Measurements from ENCODE around the gene ISYNA1. TPM values are rescaled to one million over a fixed set of nuclear protein-coding genes. Genes with fewer than 3 reads are reported as not detected.

ISYNA1 gene
- total and polyA plus RNA-seq, 2 of the 8 experiments (the other 6 are each of a cell fraction or from before 2014, with no cell fraction given): 207 to 264 TPM

DNA sequence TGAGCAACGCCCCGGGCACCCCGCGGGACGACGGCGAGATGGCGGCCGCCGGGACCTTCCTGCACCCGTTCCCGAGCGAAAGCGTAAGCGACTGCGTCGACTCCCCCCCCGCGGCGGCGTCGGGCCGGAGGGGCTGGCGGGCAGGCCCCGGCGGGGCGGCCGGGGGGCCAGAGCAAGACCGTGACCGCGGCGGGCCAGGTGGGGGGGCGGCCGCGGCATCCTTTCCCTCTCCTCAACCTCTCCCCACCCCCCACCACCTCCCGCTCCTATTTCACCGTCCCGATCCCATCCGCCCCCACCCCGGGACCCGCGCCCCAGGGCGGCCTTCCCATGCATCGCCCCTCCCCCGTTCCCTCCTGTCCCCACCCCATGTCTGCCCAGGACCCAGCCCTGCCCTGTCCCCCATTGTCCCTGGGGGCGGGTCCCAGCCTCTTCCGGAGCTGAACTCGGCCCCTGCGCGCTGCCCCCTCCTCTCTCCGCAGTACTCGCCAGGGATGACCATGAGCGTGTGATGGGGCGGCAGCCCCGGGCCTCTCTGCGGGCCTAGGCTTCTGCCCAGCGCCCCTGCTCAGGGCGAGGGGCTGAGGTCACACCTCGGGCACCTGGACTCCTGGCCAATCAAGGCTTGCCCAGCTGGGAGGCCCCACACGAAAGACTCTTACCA, 4.1 kb downstream of the ISYNA1 start:
- H3K79me1 ChIP-seq (ENCODE audit: low read depth, low read length): no peaks in the 10 kb centered on the region; the same call in 1 of the 2 replicates
- POLR2A ChIA-PET (ENCODE audit: partially characterized antibody): interaction anchor here (1.2 to 6.7 kb wide), 6 partner anchors 9 to 86 kb away, joined by 3 to 65 read pairs (median 7); partner anchors contain the start of gene SSBP4
- WGBS, 2 experiments (ENCODE audit: extremely low coverage in 1 of 2, insufficient coverage in 1 of 2, insufficient read length in 1 of 2, insufficient replicate concordance in 2 of 2, low coverage in 1 of 2, low lambda C conversion rate in 2 of 2, missing lambda C conversion rate in 1 of 2): 3% methylated on average over 15 of the region's 60 CpGs; no CpG with 5 or more reads in 1 of the 2 experiments
- H3K4me3 ChIP-seq (ENCODE audit: extremely low read depth in 1 of 4, insufficient read depth in 2 of 4, low read depth in 3 of 4, low read length in 4 of 4): peak overlapping the region; percentile 8 to 56 (median 38); a peak in 6 of 8 replicates
- peaks cover 2 to 13% (median 7%) of the 10 kb centered on the region in 4 experiments; a peak in 4 of 8 replicates for H3K36me3 ChIP-seq (ENCODE audit: control insufficient read depth in 2 of 4, insufficient read depth in 4 of 4, low read length in 3 of 4)
- CTCF ChIA-PET (ENCODE audit: partially characterized antibody): interaction anchor here (0.7 to 2.2 kb wide), 3 partner anchors 12 to 17 kb away, joined by 3 to 6 read pairs (median 3); partner anchors contain the start of gene SSBP4
- H3K23me2 ChIP-seq (ENCODE audit: low read depth, low read length): peaks cover 18% of the 10 kb centered on the region; the same call in 1 of the 2 replicates
- peaks cover 0 to 14% of the 10 kb centered on the region in 2 experiments for H4K20me1 ChIP-seq (replicated peaks in 1 of 2; ENCODE audit: control insufficient read depth in 1 of 2, insufficient read depth in 2 of 2, low read length in 2 of 2)
- H3K14ac ChIP-seq (ENCODE audit: insufficient read length): no peak overlapping the region
- H2BK15ac ChIP-seq (ENCODE audit: low read length): no peak overlapping the region
- H3K56ac ChIP-seq (replicated peaks; ENCODE audit: insufficient read length, low read depth, low read length): no peak overlapping the region
- DNase-seq (ENCODE audit: low read depth in 1 of 2, low spot score in 2 of 2) (peak in 1 of 2 experiments; percentile 82), FAIRE-seq (no peak)
- H2BK5ac ChIP-seq (ENCODE audit: low read depth, low read length): no peak overlapping the region; the same call in 1 of the 2 replicates
- H3K4me2 ChIP-seq (ENCODE audit: insufficient read depth in 1 of 2, low read depth in 2 of 2, low read length in 2 of 2): peak overlapping the region; percentile 51 to 57
- no peak overlapping the region for H3K23ac ChIP-seq (ENCODE audit: insufficient read length)
- H3K9ac ChIP-seq (replicated peaks in 1 of 4; ENCODE audit: extremely low read depth in 1 of 4, low read depth in 3 of 4, low read length in 3 of 4): no peak overlapping the region; a peak in 2 of 7 replicates
- no peaks in the 10 kb centered on the region; a peak in 1 of 7 replicates for H3K27me3 ChIP-seq (replicated peaks in 1 of 4; ENCODE audit: control insufficient read depth in 3 of 4, extremely low read depth in 1 of 4, insufficient read depth in 3 of 4, low read length in 3 of 4)
- peak overlapping the region; percentile 45 for H4K8ac ChIP-seq (ENCODE audit: extremely low read depth, insufficient read depth, low read length)
- TF ChIP-seq RAD21 (IDR thresholded peaks at IDR 0.05 in 1 of 2, conservative IDR thresholded peaks at IDR 0.05 in 1 of 2; ENCODE audit: low read depth in 2 of 2, low read length in 2 of 2): no peak
- peak in 1 of 2 experiments; percentile 59; a peak in 1 of 3 replicates for TF ChIP-seq POLR2A (IDR thresholded peaks at IDR 0.05; ENCODE audit: control extremely low read depth in 1 of 2, low read depth in 2 of 2, low read length in 2 of 2)
- peak; percentile 36; the same call in 1 of the 2 replicates for TF ChIP-seq POLR2AphosphoS5 (IDR thresholded peaks at IDR 0.05; ENCODE audit: low read depth, low read length)
- TF ChIP-seq TAF7 (optimal IDR thresholded peaks at IDR 0.05; ENCODE audit: borderline replicate concordance, low read depth, low read length): peak; percentile 4
- TF ChIP-seq RBBP5 (IDR thresholded peaks at IDR 0.05; ENCODE audit: borderline replicate concordance, low read depth, low read length): 0 out of 2 replicates have a peak, but pooled peaks have one; percentile 4
- no peaks in the 10 kb centered on the region for H3K9me3 ChIP-seq (ENCODE audit: insufficient read depth in 2 of 2, low read depth in 1 of 2, low read length in 1 of 2)
- H2AK5ac ChIP-seq (ENCODE audit: low read depth, low read length): no peak overlapping the region
- no peak overlapping the region for H4K91ac ChIP-seq (replicated peaks; ENCODE audit: insufficient read length, low read length)
- no peak overlapping the region for H2AFZ ChIP-seq (ENCODE audit: low read length)
- no peak overlapping the region for H4K5ac ChIP-seq (ENCODE audit: insufficient read length, low read depth, low read length)
- no peak overlapping the region for H2BK120ac ChIP-seq (replicated peaks; ENCODE audit: low read depth, low read length)
- no peak overlapping the region for H3K27ac ChIP-seq (ENCODE audit: low read depth, low read length)
- 0 out of 2 replicates have a peak overlapping the region, but pooled peaks have one; percentile 48 for H3K18ac ChIP-seq (ENCODE audit: extremely low read depth, low read length)
- H3K4me1 ChIP-seq (replicated peaks in 1 of 4; ENCODE audit: control insufficient read depth in 3 of 4, insufficient read depth in 4 of 4, low read length in 3 of 4): peaks cover 0 to 55% (median 28%) of the 10 kb centered on the region in 4 experiments; a peak in 6 of 7 replicates
- H3K4ac ChIP-seq (replicated peaks; ENCODE audit: insufficient read length, low read depth, low read length): no peak overlapping the region
- no peak overlapping the region for H2BK12ac ChIP-seq (ENCODE audit: low read depth, low read length)
- H3K79me2 ChIP-seq (ENCODE audit: control insufficient read depth in 1 of 2, insufficient read depth in 2 of 2, low read length in 2 of 2): no peaks in the 10 kb centered on the region
- no peak overlapping the region for H2BK20ac ChIP-seq (ENCODE audit: low read length)
